Caco-2 (cell line): ENCODE measurements around the gene ACOT6. TPM values are rescaled to one million over a fixed set of nuclear protein-coding genes. Genes with fewer than 3 reads are reported as not detected.

ENCODE experiments used
- BruUV-seq: library from RNA; stranded (reverse); fragments of 400-500 nt; replicated peaks from 2 replicates; lab custom pipeline; 2021; lab: Mats Ljungman, UMichigan
- CTCF ChIA-PET: fragments of 300-600 bp; sonication (Branson Sonifier 250); formaldehyde crosslinking; loops from one replicate; lab custom pipeline; 2022; ENCODE audit warnings: antibody characterized with exemption; lab: Charles Lee
- POLR2A ChIA-PET: fragments of 300-600 bp; sonication (Branson Sonifier 250); formaldehyde crosslinking; loops from one replicate; lab custom pipeline; 2022; ENCODE audit warnings: antibody characterized with exemption; lab: Charles Lee
- DNase-seq, 2 experiments: peaks; one replicate each; pipeline versions ENCODE4 v3.0.0 to v3.0.0-alpha.2; 2020 to 2022
- H3K27me3 ChIP-seq: replicated peaks from 2 replicates; pipeline ENCODE4 v1.6.0; 2011; ENCODE audit warnings: low read length; ENCODE audit not compliant: control insufficient read depth, insufficient read depth
- H3K36me3 ChIP-seq: 2 replicates; pipeline ENCODE4 v1.5.1; 2011; ENCODE audit warnings: low read length; ENCODE audit not compliant: control insufficient read depth, insufficient read depth
- H3K4me1 ChIP-seq: fragments of 250-450 bp; sonication (Bioruptor Pico); 2 replicates; pipeline ENCODE4 v1.5.1; 2020; ENCODE audit warnings: mild to moderate bottlenecking
- H3K4me3 ChIP-seq: 2 replicates; pipeline ENCODE4 v1.5.1; 2011; ENCODE audit warnings: low read depth, mild to moderate bottlenecking, control low read depth, low read length
- H3K9me3 ChIP-seq: fragments of 250-450 bp; sonication (Bioruptor Pico); 2 replicates; pipeline ENCODE4 v1.5.1; 2020; ENCODE audit warnings: mild to moderate bottlenecking, moderate library complexity
- H3K27ac Mint-ChIP-seq: one replicate; pipeline ENCODE4 v1.8.0; 2022; ENCODE audit warnings: mixed read lengths; ENCODE audit not compliant: unreplicated experiment
- H3K27me3 Mint-ChIP-seq: one replicate; pipeline ENCODE4 v1.8.0; 2022; ENCODE audit warnings: mixed read lengths; ENCODE audit not compliant: insufficient read depth, unreplicated experiment
- H3K36me3 Mint-ChIP-seq: one replicate; pipeline ENCODE4 v1.8.0; 2022; ENCODE audit warnings: mild to moderate bottlenecking, mixed read lengths; ENCODE audit not compliant: insufficient read depth, unreplicated experiment
- H3K4me1 Mint-ChIP-seq: one replicate; pipeline ENCODE4 v1.8.0; 2022; ENCODE audit warnings: low read depth, mixed read lengths; ENCODE audit not compliant: unreplicated experiment
- H3K4me3 Mint-ChIP-seq: one replicate; pipeline ENCODE4 v1.8.0; 2022; ENCODE audit warnings: mild to moderate bottlenecking, moderate library complexity, mixed read lengths; ENCODE audit not compliant: unreplicated experiment
- H3K9me3 Mint-ChIP-seq: one replicate; pipeline ENCODE4 v1.8.0; 2022; ENCODE audit warnings: mixed read lengths; ENCODE audit not compliant: unreplicated experiment
- CTCF ChIP-seq, 2 experiments: fragments of 200-600 bp in 1 of 2; IDR thresholded peaks; 1 replicate in 1 of 2; 2 replicates in 1 of 2; pipeline versions ENCODE4 v1.5.1 to v1.8.0; 2011 to 2022; ENCODE audit warnings: antibody characterized with exemption in 1 of 2, control low read depth in 1 of 2, inconsistent platforms in 1 of 2, low read depth in 1 of 2, low read length in 1 of 2, mild to moderate bottlenecking in 1 of 2, moderate library complexity in 1 of 2; ENCODE audit not compliant: insufficient read depth in 1 of 2, severe bottlenecking in 1 of 2, unreplicated experiment in 1 of 2
- intact Hi-C: fragments of 100-400 bp; cut with micrococcal nuclease; formaldehyde crosslinking; loops from one replicate; pipeline ENCODE4 v1.10.0; 2022; ENCODE audit not compliant: unreplicated experiment
- total RNA-seq: library from RNA; stranded (reverse); gene quantifications from 2 replicates; pipeline ENCODE4 v1.2.3, GENCODE V29; 2022

The ACOT6 gene
- total RNA-seq, 1 experiment from 2014 or later = not detected

- ChIA-PET POLR2A (no interaction called here), CTCF (interaction anchor here (0.7 to 1.0 kb wide), 2 partner anchors 155 to 218 kb away, joined by 6 to 10 read pairs; no protein-coding TSS in a partner anchor)
- BruUV-seq = no TSS peak
- Mint-ChIP-seq H3K36me3 (peaks cover 8% of the 10 kb centered on the region), H3K27me3 (no peaks in the 10 kb centered on the region), H3K4me3 (peak overlapping the region; percentile 15), H3K4me1 (peaks cover 22% of the 10 kb centered on the region), H3K27ac (peak overlapping the region; percentile 51), H3K9me3 (no peaks in the 10 kb centered on the region)
- no peaks in the 10 kb centered on the region for H3K36me3 ChIP-seq
- H3K4me1 ChIP-seq = peaks cover 17% of the 10 kb centered on the region
- no peak for TF ChIP-seq CTCF (IDR thresholded peaks at IDR 0.05; ENCODE audit: insufficient read depth in 1 of 2, low read depth in 1 of 2, low read length in 1 of 2, severe bottlenecking in 1 of 2, unreplicated experiment in 1 of 2)
- H3K4me3 ChIP-seq = no peak overlapping the region
- DNase-seq = no peak
- H3K9me3 ChIP-seq = no peaks in the 10 kb centered on the region
- intact Hi-C loops = loop anchor here (1.0 kb wide), 1 partner anchor 21 kb away; no protein-coding TSS in a partner anchor
- H3K27me3 ChIP-seq = no peaks in the 10 kb centered on the region
These were observed 51.4 kb downstream of the ACOT6 start for GRCh38 chr14:73663548-73664212.

GRCh38 chr14:73665130-73665529 is 52.8 kb downstream of the ACOT6 start:
- Histone ChIP-seq H3K9me3 (no peaks in the 10 kb centered on the region), H3K4me1 (peaks cover 17% of the 10 kb centered on the region), H3K4me3 (no peak overlapping the region), H3K36me3 (no peaks in the 10 kb centered on the region), H3K27me3 (no peaks in the 10 kb centered on the region)
- no peak overlapping the region for H3K27ac Mint-ChIP-seq
- no peaks in the 10 kb centered on the region for H3K9me3 Mint-ChIP-seq
- H3K4me1 Mint-ChIP-seq = peaks cover 22% of the 10 kb centered on the region
- H3K36me3 Mint-ChIP-seq = peaks cover 8% of the 10 kb centered on the region
- CTCF ChIA-PET = no interaction called here
- H3K4me3 Mint-ChIP-seq = no peak overlapping the region
- DNase-seq = no peak
- no peaks in the 10 kb centered on the region for H3K27me3 Mint-ChIP-seq
- TF ChIP-seq CTCF (IDR thresholded peaks at IDR 0.05; ENCODE audit: insufficient read depth in 1 of 2, low read depth in 1 of 2, low read length in 1 of 2, severe bottlenecking in 1 of 2, unreplicated experiment in 1 of 2) = no peak
- intact Hi-C loops = no loop called here
- POLR2A ChIA-PET = interaction anchor here (0.7 kb wide), 1 partner anchor 285 kb away, joined by 5 read pairs; the partner anchor contains the start of gene FAM161B
- BruUV-seq = no TSS peak

- Mint-ChIP-seq H3K27ac (no peak overlapping the region), H3K9me3 (no peaks in the 10 kb centered on the region), H3K36me3 (peaks cover 8% of the 10 kb centered on the region), H3K4me1 (peaks cover 22% of the 10 kb centered on the region), H3K4me3 (no peak overlapping the region), H3K27me3 (no peaks in the 10 kb centered on the region)
- Histone ChIP-seq H3K36me3 (no peaks in the 10 kb centered on the region), H3K27me3 (no peaks in the 10 kb centered on the region), H3K4me1 (peaks cover 17% of the 10 kb centered on the region), H3K9me3 (no peaks in the 10 kb centered on the region), H3K4me3 (no peak overlapping the region)
- intact Hi-C loops = no loop called here
- TF ChIP-seq CTCF (IDR thresholded peaks at IDR 0.05; ENCODE audit: insufficient read depth in 1 of 2, low read depth in 1 of 2, low read length in 1 of 2, severe bottlenecking in 1 of 2, unreplicated experiment in 1 of 2) = no peak
- BruUV-seq = no TSS peak
- no peak for DNase-seq
- ChIA-PET CTCF (no interaction called here), POLR2A (no interaction called here)
These were observed 54.3 kb downstream of the ACOT6 start for GRCh38 chr14:73666583-73666982.
